Measurements from ENCODE around the gene ELOVL5.
A peak's percentile ranks its signal among the peaks of the same experiment; 100 is the strongest.

Gene ELOVL5

DNA sequence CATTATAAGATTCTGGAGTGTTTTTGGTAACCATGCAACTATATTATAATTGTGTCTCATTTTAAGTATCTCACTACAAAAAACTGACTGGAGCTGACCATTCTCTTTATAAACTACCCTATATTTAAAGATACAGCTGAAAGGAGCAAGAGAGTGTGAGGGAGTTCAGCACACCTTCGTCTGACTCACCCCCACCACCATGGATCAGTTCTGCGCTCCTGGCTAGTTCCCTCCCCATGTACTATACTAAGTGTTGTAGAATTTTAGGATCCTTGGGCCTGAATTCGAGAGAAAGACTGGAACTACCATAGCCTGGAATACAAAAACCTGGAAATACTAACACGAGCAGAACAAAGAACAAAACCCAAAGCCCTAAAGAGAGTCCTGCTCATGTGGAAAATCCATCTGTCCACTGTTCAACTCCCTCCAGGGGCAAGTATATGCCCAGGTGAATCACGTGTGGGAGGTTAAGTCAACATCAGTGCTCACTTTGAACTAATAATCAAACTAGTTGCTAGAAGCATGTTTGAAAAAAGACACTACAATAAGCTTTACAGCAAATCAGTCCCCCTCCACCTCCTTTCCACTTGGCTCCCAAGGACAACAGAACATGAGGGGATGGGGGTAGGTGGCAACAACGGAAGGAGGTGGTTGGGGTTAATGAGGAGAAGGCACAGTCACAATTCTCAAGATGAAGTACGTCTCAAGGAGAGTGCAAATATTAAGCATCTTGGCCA is 46.8 kb downstream of the ELOVL5 start:
- no peak for DNase-seq

DNA sequence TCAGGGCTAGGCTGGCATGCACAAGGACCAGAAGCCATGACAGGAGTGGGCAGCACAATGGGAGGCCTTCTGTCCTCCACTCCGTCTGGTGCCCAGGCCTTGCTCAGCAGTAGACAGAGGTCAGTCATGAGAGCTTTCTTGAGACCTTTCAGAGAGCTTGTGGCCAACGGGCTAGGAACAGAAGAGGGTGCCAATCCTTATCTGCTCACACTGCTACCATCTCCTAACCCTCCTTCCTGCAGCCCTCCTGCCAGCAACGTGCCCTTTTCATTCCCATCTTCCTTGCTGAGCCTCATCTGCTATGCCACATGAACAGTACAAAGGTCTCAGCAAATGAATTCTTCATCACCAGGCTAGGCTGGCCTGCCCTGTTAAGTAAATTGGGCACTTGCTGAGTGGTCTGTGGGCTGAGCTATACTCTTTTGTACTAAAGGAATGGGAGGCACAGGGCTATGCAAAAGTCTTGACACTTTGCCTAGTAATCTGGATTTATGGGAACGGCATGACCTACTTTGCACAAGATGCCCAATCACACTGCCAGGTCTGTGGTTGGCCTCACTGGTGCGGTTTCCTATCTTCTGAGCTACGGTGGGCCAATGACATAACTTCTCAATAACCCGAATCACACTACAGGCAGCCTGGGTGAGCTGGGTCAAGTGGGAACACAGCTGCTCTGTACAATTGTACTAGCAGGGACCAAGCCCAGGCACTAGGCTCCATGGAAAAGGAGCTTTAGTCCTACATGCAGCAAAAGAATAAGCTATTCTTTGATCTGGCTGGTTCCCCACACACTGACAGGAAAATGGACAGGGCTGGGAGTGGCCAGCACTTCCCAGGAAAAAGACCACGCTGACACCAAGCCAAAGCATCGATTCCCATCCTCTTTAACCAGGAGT is 47.8 kb downstream of the ELOVL5 start:
- DNase-seq = peak; percentile 10

DNA sequence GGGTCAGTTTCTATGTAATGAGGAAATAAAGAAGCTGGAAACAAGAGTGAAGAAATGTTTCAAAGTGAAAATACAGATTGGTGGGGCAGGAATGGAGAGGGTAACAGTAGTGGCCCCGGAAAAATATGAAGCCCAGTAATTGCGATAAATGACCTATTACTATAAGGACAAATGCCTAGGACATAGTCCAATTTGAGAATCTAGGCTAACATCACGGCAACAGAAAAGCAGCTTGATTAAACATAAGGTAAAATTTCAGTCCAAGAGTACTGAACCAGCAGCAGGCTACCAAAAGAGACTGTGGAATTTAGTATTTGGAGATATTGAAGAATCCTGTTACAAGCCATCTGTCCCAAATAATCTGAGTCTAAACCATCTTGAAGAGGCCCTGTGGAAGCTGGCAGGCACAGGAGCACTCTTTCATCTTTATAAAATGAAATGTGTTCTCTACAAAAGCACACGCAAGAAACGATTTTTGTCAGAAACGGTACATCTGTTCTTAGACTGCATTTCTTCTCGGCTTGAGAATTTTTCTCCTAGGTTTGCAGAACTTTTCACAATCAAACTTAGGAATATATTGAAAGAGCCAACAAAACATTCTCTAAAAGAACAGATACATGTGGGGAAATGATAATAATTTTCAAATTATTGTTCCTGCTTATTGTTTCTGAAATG is 49.3 kb downstream of the ELOVL5 start:
- DNase-seq = peak; percentile 68

DNA sequence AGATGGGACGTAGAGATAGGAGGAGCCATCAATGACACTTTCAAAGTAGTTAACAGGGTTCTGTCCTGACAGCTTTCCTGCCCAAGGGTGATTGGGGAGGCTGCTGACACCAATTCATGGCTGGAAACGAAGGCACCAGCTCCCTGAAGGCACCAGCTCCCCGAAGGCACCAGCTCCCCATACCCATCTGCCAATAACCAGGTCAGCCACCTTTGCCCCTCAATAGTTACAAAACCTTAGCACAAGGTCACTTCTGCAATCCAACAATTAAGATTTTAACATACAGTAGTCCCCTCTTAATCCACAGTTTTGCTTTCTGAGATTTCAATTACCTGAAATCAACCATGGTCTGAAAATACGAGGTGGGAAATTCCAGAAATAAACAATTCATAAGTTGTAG is 51.7 kb downstream of the ELOVL5 start:
- DNase-seq = no peak

DNA sequence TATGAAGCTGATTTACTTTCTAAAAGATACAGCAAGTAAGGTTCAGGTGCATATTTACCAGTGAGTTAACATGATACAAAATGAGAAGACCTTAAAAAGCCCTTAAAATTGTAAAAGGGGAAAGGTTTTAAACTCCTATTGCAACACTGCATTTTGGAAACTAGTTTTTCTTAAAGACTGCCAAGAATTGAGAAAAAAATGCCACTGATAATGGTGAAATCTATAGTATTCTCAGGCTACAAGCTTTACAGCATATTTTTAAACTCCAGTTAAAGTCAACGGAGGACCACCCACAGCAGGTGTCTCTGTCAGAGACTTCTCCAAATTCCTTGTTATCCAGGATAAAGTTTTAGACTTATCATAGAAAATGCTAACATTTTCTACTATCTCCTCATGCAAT is 53.6 kb downstream of the ELOVL5 start:
- no peak for DNase-seq

DNA sequence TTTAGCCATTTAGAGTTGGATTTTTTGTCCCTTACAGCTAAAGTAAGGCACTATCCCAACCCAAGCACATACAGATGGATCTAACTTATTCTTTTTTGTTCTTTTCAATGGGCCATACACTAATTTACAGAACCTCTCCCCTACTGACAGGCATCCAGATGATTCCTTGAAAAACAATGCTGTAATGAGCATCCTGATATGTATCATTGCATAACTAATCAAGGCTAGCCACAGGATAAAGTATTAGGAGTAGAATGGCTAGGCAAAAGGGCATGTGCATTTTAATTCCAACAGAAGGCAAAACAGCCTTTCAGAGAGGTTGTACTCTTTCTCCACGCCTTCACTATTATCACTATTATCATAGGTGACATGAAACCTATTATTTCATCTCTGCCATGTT is 54.1 kb downstream of the ELOVL5 start:
- no peak for DNase-seq

DNA sequence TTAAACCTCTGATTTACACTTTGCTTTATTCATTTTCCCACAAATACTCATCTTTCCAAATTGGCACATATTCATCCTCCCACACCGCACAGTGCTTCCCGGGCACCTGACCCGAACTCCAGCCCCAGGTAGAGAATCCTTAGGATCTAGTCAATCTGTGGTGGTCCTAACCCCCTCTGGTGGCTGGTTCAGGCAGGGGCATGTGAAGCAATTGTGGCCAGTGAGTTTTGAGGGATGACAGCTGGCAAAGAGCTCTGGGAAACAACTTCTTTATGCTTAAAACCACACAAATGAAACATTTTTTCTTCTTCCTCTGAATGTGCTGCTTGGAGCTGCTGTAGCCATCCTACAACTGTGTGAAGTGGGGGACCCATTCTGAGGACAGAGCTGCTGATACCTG is 54.7 kb downstream of the ELOVL5 start:
- DNase-seq = no peak

DNA sequence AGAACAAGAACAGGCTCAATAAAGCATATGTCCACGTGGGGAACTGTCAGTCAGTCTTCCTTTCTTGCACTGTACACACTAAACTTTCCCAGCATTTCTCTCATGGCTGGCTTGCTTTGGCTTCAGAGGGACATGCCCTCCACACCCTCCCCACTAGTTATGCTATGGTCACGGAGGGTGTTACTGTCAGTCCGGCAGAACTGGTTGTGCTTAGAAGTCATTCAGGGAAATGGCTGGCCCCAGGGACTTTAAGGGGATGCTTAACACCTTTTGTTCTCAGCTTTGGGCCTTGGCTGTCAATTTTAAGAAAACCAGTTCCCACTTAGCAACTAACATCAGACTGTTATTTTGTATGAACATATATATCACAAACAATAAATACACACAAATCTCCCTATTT is 55.1 kb downstream of the ELOVL5 start:
- DNase-seq = no peak

DNA sequence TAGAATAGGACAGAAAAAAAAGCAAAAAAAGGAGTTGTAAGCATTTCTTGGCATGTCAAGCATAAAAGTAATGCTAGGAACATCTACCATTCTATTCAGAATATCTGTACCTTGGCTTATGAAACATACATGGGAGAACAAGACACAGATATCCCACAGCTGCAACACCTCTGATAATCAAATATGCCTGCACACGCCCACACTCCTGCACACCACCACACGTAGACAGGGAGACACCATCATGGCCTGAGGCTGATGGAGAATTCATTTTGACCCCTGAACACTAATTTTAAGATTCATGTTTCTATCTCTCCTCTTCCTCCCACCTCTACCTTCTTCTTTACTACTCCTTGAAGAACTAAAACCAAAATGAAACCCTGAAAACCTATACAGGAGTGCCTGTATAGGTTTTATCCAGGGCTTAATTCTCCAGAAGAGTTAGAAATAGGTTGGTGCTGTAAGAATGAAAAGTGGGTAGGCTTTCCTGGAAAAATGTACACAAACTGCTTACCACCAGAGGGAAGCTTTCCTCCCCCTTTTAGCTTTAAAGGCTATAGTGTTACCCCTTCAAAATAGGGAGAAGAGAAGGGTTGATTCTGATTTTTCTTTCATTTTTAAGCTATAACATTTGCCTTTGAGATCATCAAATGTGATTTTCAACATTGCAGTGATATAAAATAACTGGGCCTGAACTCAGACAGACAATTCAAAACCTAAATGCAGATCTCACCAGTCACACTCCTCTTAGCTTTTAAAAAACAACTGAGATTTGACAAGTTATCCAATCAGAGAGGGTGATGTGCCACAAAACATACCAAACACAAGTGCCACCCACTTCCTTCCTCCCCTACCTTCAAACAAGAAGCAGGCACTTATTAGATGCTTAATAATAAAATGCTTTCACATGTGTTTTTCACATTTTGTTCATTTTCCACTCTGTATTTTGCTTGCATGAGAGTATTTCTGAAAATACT is 57.9 kb downstream of the ELOVL5 start:
- no peak for DNase-seq

DNA sequence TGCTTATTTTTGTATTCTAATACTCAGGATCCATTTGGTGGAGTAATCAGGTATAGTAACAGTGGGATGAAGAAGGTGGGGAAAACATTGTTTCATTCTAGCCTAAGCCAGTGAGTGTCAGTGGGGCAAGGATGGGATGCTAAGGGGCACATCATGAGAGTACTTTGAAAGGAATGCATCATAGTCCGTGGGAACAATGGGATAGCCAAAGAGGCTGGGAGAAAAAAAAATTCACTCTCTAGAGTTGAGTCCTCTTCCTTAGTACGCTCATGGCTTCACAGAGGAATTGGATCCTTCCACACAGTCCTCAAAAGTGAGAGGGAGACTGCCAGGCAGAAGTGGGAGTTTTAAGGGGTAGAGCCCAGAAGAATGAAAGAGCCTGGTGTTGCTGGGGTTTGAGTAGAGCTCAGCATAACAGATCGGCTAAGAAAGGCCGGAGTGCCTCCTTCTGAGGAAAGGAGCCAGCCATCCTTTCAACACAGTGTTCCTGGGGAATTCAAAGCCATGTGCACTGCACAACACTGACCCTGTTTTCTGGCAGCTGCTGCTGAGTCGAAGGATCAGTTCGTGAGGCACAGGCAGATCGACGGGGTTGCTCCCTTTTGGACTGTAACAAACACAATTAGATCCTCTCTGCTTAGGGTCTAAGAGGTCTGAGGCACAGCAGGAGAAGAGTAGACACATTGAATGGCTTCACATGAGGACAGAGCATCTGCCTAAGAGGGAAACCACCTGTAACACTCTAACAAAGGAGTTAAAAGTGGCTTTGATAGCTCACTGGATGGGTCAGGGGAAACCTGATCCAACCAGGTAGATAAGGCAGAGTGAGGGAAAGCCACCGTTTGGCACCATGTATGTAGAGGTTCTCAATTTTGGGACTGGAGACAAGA is 61.2 kb downstream of the ELOVL5 start:
- no peak for DNase-seq

DNA sequence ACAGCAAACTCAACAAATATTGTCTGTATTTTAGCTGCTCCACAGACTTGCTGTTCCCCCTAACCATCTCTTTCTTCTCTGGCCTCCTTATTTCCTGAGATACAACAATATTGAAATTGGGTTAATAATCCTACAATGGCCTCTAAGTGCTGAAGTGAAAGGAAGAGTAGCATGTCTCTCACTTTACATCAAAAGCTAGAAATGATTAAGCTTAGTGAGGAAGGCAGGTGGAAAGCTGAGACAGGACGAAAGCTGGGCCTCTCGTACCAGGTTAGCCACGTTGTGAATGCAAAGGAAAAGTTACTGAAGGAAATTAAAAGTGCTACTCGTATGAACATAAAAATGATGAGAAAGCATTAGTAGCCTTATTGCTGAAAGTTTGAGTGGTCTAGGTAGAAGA is 63.8 kb downstream of the ELOVL5 start:
- DNase-seq = no peak

DNA sequence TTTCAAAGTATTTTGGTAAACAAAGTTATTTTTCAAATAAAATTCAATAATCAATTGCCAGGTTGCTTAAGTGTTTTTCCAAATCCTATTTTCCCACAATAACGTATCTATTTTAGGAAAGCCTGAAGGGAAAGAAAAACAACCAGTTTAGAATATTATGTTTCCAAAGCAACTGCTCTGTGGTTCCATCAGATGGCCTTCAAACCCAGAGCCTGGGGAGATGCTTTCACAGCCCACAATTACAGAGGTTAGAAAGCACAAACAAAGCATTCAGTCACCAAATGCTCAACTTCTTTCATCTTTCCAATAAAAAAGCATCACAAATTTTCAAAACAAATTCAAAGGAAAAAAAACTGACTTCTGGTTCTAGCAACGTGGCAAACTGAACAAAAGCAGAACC is 66.0 kb downstream of the ELOVL5 start:
- DNase-seq = no peak

DNA sequence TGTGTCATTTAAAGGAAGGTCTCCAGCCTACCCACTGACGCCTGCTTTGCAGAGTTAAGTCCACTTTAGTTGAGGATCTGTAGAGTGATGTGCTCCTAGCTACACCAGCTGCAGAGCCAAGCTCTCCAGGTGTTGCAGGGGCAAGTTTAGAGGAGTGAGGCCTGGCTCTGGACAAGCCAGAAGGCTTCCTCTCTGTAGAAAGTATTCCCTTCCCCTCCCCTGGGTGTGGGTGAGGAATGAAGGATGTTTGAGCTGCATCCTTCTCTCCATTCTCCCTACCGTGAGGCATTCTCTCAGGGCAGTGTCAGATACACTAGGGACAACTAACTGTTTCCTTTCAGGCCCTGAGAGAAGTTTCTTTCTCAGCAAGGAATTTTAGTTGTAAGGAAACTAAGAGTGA is 66.5 kb downstream of the ELOVL5 start:
- no peak for DNase-seq

DNA sequence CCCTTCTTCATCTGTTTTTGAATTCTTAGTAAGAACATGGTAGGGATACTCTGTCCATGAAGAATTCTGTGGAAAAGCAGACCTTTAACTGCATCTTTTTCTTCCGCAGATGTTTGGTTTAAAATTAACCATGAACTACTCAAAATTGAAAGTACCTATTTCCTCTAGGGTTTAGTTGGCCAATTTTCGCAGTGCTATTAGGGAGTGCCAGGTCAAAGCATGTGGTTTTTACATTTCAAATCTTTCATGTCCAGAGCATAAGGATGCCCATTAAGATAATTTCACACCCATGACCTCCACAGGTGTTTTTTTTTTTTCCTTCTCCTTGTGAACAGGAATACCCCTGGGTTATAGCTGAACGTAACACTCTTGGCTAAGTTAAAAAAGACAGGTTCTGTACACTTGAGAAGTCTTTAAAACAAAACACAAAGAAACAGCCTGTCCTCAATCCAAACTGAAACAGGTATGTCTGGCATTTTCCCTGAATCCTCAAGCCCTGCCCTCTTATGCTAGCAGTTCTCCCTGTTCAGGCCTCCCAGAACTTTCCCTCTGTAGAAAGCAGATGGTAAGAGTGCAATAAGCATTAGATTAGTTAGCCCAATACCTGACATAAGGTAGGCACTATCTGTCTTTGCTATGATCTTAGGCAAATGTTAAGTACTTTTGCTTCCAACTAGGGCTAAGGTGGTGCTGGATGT is 67.1 kb downstream of the ELOVL5 start:
- no peak for DNase-seq

DNA sequence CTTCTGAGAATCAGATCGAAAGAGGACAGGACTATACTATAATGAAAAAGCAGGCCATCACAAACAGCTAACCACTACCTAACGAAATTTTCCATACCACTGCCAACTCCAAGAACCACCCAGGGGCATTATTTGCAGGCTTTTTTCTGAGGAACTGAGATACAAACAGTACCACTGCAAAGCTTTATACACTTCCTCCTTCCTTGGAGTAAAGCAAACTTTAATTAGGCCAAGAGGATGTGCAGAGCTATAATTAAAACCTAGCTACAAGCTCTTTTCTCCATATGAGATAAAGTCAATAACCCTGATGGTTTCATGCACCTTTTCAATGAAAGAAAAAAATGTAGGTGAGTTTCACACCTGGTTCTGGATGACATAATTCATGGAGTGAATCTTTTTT is 68.5 kb downstream of the ELOVL5 start:
- DNase-seq = no peak

DNA sequence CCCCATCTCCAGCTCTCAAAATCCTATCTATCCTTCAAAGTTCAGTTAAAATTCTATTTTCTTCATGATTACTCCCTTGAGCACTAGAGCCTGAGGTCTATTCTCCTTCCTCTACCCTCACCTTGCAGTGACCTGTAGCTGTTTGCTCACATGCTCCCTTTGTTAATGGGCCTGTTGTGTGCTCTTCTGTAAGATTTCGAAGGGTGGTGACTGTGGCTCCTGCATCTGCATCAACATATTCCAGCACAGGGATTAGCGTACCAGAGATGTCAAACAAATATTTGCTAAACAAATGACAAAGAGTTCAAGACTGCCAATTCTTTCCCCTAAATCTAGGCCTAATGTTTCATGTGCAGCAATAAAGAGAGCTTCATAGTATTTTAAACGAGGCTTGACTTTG is 69.5 kb downstream of the ELOVL5 start:
- no peak for DNase-seq

DNA sequence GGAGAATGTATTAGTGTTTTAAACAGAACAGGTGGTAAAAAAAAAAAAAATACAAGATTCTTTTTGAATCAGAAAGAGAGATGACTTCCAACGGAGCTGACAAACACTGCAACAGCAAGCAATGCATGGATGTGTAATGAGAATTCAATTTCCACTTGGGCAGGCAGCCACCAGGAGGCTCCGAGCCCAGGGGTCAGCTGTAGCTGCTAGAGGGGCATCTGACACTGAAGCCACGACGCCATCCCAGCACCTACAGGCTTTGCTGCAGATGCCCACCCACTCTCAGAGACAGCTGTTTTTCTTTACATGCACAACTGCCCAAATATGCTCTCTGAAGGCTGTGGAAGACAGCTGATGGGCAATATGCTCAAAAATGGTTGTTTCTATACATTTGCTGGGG is 75.4 kb downstream of the ELOVL5 start:
- DNase-seq = no peak

DNA sequence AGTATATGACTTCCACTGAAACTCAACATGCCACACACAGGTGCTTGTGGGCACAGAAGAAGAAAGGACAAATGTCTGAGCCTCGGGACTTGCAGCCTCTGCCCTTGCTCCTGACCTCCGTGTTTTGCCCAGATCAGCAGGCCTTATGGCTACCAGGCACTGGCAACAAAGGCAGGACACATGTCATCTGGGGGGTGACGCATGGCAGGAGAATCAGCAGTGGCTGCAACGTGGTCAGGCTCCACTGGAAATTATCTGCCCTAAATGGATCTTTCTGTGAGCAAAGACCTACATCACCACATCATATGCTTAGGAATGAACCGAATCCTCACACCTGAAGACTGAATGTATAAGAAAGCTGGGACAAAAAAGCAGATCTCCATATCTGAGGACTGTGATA is 78.9 kb downstream of the ELOVL5 start:
- no peak for DNase-seq

DNA sequence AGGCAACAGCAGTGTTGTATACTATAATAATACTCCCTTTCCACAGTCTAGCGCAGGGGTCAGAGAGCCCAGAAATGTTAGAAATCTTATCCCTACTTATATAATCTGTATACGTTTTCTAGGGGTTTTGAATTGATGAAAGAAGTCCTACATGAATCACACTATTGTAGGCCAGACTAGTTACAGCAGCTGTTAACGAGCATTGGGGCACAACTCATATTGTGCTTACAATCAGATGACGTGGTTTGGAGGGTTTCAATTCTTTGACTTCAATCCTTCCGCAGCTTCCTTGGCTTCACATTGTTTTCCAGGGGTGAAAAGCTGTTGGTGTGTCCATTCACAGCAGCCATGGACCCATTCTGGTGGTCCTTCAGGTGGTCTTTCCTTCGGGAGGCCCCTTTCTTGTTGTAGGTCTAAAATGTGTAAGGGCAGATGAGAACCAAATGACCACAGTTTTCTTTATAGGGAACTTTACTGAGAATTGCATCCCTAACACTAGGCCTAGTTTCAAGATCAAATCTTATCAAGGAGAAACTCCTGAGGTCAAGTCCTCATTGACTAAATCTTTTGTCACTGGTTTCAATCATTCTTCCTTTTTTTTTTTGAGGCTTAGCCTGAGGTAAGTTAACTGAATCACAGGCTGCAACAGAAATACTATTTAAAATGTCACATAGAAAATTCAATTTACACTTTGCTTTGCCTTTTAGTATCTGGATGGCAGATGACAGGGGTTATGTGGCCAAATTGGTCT is 79.7 kb downstream of the ELOVL5 start:
- DNase-seq = no peak

DNA sequence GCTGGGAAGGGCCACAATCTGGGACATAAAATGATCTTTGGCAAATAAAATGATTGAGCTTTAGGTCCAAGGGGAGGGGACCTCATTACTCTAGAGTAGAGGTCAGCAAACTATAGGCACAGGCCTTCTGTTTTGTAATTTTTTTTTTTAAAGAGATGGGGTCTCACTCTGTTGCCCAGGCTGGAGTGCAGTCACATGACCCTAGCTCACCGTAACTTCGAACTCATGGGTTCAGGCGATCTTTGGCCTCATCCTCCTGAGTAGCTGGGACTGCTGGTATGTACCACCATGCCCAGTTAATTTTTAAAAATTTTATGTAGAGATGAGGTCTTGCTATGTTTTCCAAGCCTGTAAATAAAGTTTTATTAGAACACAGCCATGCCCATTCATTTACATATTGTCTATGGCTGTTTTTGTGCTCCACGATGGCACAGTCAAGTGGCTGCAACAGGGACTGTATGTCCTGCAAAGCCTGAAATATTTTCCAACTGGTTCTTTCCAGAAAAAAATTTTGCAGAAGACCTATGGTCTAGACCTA is 82.1 kb downstream of the ELOVL5 start:
- no peak for DNase-seq
